ENCODE measurements around the gene PRLR. TPM values are rescaled to one million over a fixed set of nuclear protein-coding genes. Genes with fewer than 3 reads are reported as not detected.

Gene PRLR
- total RNA-seq, 1 experiment from 2014 or later: 2.5 TPM

DNA sequence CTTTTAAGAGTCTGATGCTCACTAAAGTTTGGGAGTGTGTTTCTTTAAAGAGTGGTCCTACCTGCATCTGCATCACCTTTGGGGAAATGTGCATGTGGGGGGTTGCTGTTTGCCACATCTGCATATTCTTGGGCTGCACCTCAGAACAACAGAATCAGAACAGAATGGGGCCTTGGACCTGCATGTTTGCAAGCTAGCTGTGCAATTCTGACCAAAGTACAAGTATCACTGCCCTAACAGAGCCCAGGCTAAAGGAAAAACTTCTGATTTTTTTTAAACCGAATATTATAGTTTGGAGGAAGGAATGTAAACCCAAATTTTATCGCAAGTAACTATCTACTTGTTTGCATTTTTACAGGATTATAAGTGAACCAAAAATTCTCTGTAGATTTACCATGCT, 34.2 kb upstream of the PRLR start:
- H3K36me3 Mint-ChIP-seq (ENCODE audit: insufficient read depth in 1 of 3, low read depth in 3 of 3): peaks cover 8 to 22% (median 8%) of the 10 kb centered on the region in 3 experiments
- Histone ChIP-seq H3K56ac (ENCODE audit: insufficient read length, low read depth, low read length) (no peak overlapping the region), H3K27ac (ENCODE audit: insufficient read length, low read depth, low read length) (no peak overlapping the region), H2AK5ac (ENCODE audit: insufficient read length, low read length) (no peak overlapping the region), H3K9ac (ENCODE audit: extremely low read depth, insufficient read length, low read length) (no peak overlapping the region), H4K20me1 (ENCODE audit: control insufficient read depth, insufficient read depth, insufficient read length) (no peaks in the 10 kb centered on the region), H2BK20ac (ENCODE audit: low read depth, low read length, poor library complexity, severe bottlenecking) (no peak overlapping the region), H3K23ac (ENCODE audit: insufficient read length, low read depth, low read length) (no peak overlapping the region), H3K27me3 (ENCODE audit: insufficient read depth, low read length) (no peaks in the 10 kb centered on the region), H3K79me1 (ENCODE audit: insufficient read depth, low read depth, low read length, poor library complexity, severe bottlenecking) (no peaks in the 10 kb centered on the region), H2AFZ (ENCODE audit: low read length) (no peak overlapping the region), H3K79me2 (ENCODE audit: insufficient read depth, low read length) (no peaks in the 10 kb centered on the region), H3K4me2 (ENCODE audit: insufficient read depth, insufficient read length, low read length) (no peak overlapping the region), H2BK15ac (ENCODE audit: low read depth, low read length) (no peak overlapping the region), H4K8ac (replicated peaks; ENCODE audit: insufficient read length, low read depth, low read length) (no peak overlapping the region), H2BK12ac (ENCODE audit: insufficient read length, low read depth, low read length) (no peak overlapping the region), H4K91ac (ENCODE audit: insufficient read length, low read depth, low read length) (no peak overlapping the region), H3K23me2 (ENCODE audit: insufficient read length, low read depth, low read length, poor library complexity, severe bottlenecking) (no peaks in the 10 kb centered on the region), H3K18ac (ENCODE audit: insufficient read length, low read depth, low read length) (no peak overlapping the region), H3K4ac (ENCODE audit: low read depth, low read length) (no peak overlapping the region), H4K5ac (ENCODE audit: insufficient read length, low read depth, low read length) (no peak overlapping the region), H3K4me1 (ENCODE audit: insufficient read depth, low read length) (no peaks in the 10 kb centered on the region), H2BK120ac (ENCODE audit: low read depth, low read length, poor library complexity, severe bottlenecking) (no peak overlapping the region), H3K14ac (ENCODE audit: insufficient read depth, low read length) (no peak overlapping the region), H3T11ph (ENCODE audit: low read length) (no peak overlapping the region), H2BK5ac (ENCODE audit: insufficient read length, low read length) (no peak overlapping the region), H3K9me3 (ENCODE audit: control insufficient read depth, low read depth, low read length) (no peaks in the 10 kb centered on the region)
- no peak for DNase-seq
- no peak overlapping the region; a peak in 1 of 5 replicates for H3K4me3 Mint-ChIP-seq
- H3K4me1 Mint-ChIP-seq: peaks cover 13 to 20% of the 10 kb centered on the region in 2 experiments
- no peaks in the 10 kb centered on the region; the same call in 1 of the 2 replicates for H3K27me3 Mint-ChIP-seq (ENCODE audit: low read depth)
- TF ChIP-seq, protein P1, sequence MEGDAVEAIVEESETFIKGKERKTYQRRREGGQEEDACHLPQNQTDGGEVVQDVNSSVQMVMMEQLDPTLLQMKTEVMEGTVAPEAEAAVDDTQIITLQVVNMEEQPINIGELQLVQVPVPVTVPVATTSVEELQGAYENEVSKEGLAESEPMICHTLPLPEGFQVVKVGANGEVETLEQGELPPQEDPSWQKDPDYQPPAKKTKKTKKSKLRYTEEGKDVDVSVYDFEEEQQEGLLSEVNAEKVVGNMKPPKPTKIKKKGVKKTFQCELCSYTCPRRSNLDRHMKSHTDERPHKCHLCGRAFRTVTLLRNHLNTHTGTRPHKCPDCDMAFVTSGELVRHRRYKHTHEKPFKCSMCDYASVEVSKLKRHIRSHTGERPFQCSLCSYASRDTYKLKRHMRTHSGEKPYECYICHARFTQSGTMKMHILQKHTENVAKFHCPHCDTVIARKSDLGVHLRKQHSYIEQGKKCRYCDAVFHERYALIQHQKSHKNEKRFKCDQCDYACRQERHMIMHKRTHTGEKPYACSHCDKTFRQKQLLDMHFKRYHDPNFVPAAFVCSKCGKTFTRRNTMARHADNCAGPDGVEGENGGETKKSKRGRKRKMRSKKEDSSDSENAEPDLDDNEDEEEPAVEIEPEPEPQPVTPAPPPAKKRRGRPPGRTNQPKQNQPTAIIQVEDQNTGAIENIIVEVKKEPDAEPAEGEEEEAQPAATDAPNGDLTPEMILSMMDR (conservative IDR thresholded peaks at IDR 0.05): no peak
- WGBS (ENCODE audit: extremely low coverage, insufficient read length, low lambda C conversion rate): no CpG with 5 or more reads among the region's 2 CpGs
- H3K9me3 Mint-ChIP-seq: peaks cover 16 to 21% of the 10 kb centered on the region in 2 experiments
- no peak overlapping the region for H3K27ac Mint-ChIP-seq
